GM21723 (cell line): ENCODE results near the gene HHIPL1.
"Not testable (repeated sequence)": the region's sequence is repeated elsewhere in the genome, so short reads cannot be mapped to it uniquely, and the experiment has no call there.

Source experiments
- ATAC-seq: cut with Tn5 transposase; IDR thresholded peaks from one replicate; pipeline ENCODE4 v1.9.1; 2021; ENCODE audit warnings: mild to moderate bottlenecking, moderate library complexity; ENCODE audit not compliant: unreplicated experiment

Gene HHIPL1

GRCh38 chr14:99657645-99658155 is 12.8 kb downstream of the HHIPL1 start:
- ATAC-seq = no peak

- ATAC-seq = no peak
Measured at GRCh38 chr14:99658218-99658845, 13.4 kb downstream of the HHIPL1 start.

GRCh38 chr14:99659333-99659741 is 14.4 kb downstream of the HHIPL1 start:
- no peak for ATAC-seq

GRCh38 chr14:99660006-99660566 is 15.2 kb downstream of the HHIPL1 start:
- no peak for ATAC-seq

- ATAC-seq = no peak
Measured at GRCh38 chr14:99660794-99661193, 15.9 kb downstream of the HHIPL1 start.

GRCh38 chr14:99661206-99661605 is 16.3 kb downstream of the HHIPL1 start:
- ATAC-seq = not testable (repeated sequence)

- no peak for ATAC-seq
Measured at GRCh38 chr14:99662846-99663245, 17.9 kb downstream of the HHIPL1 start.

GRCh38 chr14:99663386-99664057 is 18.6 kb downstream of the HHIPL1 start:
- ATAC-seq = no peak

- no peak for ATAC-seq
Measured at GRCh38 chr14:99664058-99664936, 19.4 kb downstream of the HHIPL1 start.

- peak; percentile 65 for ATAC-seq
Measured at GRCh38 chr14:99664937-99665273, 20.0 kb downstream of the HHIPL1 start.

- ATAC-seq = no peak
Measured at GRCh38 chr14:99666533-99666932, 21.6 kb downstream of the HHIPL1 start.

GRCh38 chr14:99667045-99667444 is 22.1 kb downstream of the HHIPL1 start:
- no peak for ATAC-seq

GRCh38 chr14:99667821-99668220 is 22.9 kb downstream of the HHIPL1 start:
- ATAC-seq = no peak

GRCh38 chr14:99668307-99669295 is 23.7 kb downstream of the HHIPL1 start:
- ATAC-seq = no peak

GRCh38 chr14:99670361-99671234 is 25.7 kb downstream of the HHIPL1 start:
- ATAC-seq = no peak

GRCh38 chr14:99671235-99672224 is 26.6 kb downstream of the HHIPL1 start:
- no peak for ATAC-seq

GRCh38 chr14:99672506-99673304 is 27.8 kb downstream of the HHIPL1 start:
- peak; percentile 86 for ATAC-seq
